Vagina (tissue), 2 donors: ENCODE data around the gene RCAN1. TPM values are rescaled to one million over a fixed set of nuclear protein-coding genes. Genes with fewer than 3 reads are reported as not detected.

Experiments used
- DNase-seq, 2 donors: peaks; one replicate each; pipeline ENCODE4 v3.0.0-alpha.2; 2017; ENCODE audit errors: extremely low spot score in 2 of 2
- H3K27ac ChIP-seq: fragments of 200-600 bp; sonication (generic); one replicate; pipeline ENCODE4 v1.5.1; 2019
- H3K27me3 ChIP-seq: fragments of 200-600 bp; sonication (generic); one replicate; pipeline ENCODE4 v1.5.1; 2019
- H3K36me3 ChIP-seq, 2 donors: fragments of 200-600 bp; sonication (generic); one replicate each; pipeline ENCODE4 v1.5.1; 2017 to 2019
- H3K4me1 ChIP-seq: fragments of 200-600 bp; sonication (generic); one replicate; pipeline ENCODE4 v1.5.1; 2019
- H3K4me3 ChIP-seq, 2 donors: fragments of 200-600 bp; sonication (generic); 1 replicate in 1 of 2; 2 replicates in 1 of 2; pipeline ENCODE4 v1.5.1; 2016 to 2019
- H3K9me3 ChIP-seq: fragments of 200-600 bp; sonication (generic); one replicate; pipeline ENCODE4 v1.5.1; 2019
- POLR2A ChIP-seq, 2 donors: fragments of 450-650 bp; IDR thresholded peaks; one replicate each; pipeline ENCODE4 v1.6.1; 2017; ENCODE audit warnings: antibody characterized with exemption in 2 of 2, mild to moderate bottlenecking in 2 of 2, moderate library complexity in 2 of 2
- POLR2AphosphoS5 ChIP-seq, 2 donors: sonication (generic); formaldehyde crosslinking; IDR thresholded peaks; one replicate each; pipeline ENCODE4 v1.9.0; 2017; ENCODE audit warnings: antibody characterized with exemption in 2 of 2, mild to moderate bottlenecking in 2 of 2, low read depth in 1 of 2; ENCODE audit not compliant: insufficient read depth in 1 of 2
- intact Hi-C: fragments of 100-400 bp; cut with DNase I; formaldehyde crosslinking; loops from one replicate; pipeline ENCODE4 v1.15.1; 2023
- total RNA-seq: library from RNA; depleted of rRNA; stranded (reverse); fragments of >200 nt; gene quantifications from one replicate; pipeline ENCODE4 v1.2.3, GENCODE V29; 2016
- TF ChIP-seq, protein P1 (sequence below), 3 experiments: fragments of 450-650 bp in 2 of 3; fragments of 200-600 bp in 1 of 3; sonication (generic) in 1 of 3; IDR thresholded peaks; one replicate each; pipeline ENCODE4 v1.5.1; 2017 to 2019; ENCODE audit warnings: antibody characterized with exemption in 3 of 3, mild to moderate bottlenecking in 2 of 3, moderate library complexity in 2 of 3

RCAN1 gene
- total RNA-seq, 1 donor from 2014 or later, result 29.2 TPM

- intact Hi-C loops, result no loop called here
- DNase-seq, result no peak
- H3K9me3 ChIP-seq, result no peaks in the 10 kb centered on the region
- H3K36me3 ChIP-seq, result no peaks in the 10 kb centered on the region
- H3K4me3 ChIP-seq, result no peak overlapping the region
- H3K4me1 ChIP-seq, result peaks cover 27% of the 10 kb centered on the region
- TF ChIP-seq POLR2AphosphoS5 (IDR thresholded peaks at IDR 0.05; ENCODE audit: insufficient read depth in 1 of 2, low read depth in 1 of 2), result no peak
- no peak for TF ChIP-seq POLR2A (IDR thresholded peaks at IDR 0.05)
- TF ChIP-seq, protein P1, sequence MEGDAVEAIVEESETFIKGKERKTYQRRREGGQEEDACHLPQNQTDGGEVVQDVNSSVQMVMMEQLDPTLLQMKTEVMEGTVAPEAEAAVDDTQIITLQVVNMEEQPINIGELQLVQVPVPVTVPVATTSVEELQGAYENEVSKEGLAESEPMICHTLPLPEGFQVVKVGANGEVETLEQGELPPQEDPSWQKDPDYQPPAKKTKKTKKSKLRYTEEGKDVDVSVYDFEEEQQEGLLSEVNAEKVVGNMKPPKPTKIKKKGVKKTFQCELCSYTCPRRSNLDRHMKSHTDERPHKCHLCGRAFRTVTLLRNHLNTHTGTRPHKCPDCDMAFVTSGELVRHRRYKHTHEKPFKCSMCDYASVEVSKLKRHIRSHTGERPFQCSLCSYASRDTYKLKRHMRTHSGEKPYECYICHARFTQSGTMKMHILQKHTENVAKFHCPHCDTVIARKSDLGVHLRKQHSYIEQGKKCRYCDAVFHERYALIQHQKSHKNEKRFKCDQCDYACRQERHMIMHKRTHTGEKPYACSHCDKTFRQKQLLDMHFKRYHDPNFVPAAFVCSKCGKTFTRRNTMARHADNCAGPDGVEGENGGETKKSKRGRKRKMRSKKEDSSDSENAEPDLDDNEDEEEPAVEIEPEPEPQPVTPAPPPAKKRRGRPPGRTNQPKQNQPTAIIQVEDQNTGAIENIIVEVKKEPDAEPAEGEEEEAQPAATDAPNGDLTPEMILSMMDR (IDR thresholded peaks at IDR 0.05), result no peak
- H3K27me3 ChIP-seq, result no peaks in the 10 kb centered on the region
- no peak overlapping the region for H3K27ac ChIP-seq
Measured at GRCh38 chr21:34548781-34549376, 66.0 kb downstream of the RCAN1 start.

- peaks cover 10% of the 10 kb centered on the region for H3K4me1 ChIP-seq
- no peaks in the 10 kb centered on the region for H3K27me3 ChIP-seq
- DNase-seq, result no peak
- no peak overlapping the region for H3K27ac ChIP-seq
- intact Hi-C loops, result no loop called here
- H3K9me3 ChIP-seq, result no peaks in the 10 kb centered on the region
- no peak overlapping the region for H3K4me3 ChIP-seq
- H3K36me3 ChIP-seq, result no peaks in the 10 kb centered on the region
- no peak for TF ChIP-seq POLR2A (IDR thresholded peaks at IDR 0.05)
- TF ChIP-seq POLR2AphosphoS5 (IDR thresholded peaks at IDR 0.05; ENCODE audit: insufficient read depth in 1 of 2, low read depth in 1 of 2), result peak in 1 of 2 donors; percentile 35
Measured at GRCh38 chr21:34546542-34546941, 68.4 kb downstream of the RCAN1 start.

DNA sequence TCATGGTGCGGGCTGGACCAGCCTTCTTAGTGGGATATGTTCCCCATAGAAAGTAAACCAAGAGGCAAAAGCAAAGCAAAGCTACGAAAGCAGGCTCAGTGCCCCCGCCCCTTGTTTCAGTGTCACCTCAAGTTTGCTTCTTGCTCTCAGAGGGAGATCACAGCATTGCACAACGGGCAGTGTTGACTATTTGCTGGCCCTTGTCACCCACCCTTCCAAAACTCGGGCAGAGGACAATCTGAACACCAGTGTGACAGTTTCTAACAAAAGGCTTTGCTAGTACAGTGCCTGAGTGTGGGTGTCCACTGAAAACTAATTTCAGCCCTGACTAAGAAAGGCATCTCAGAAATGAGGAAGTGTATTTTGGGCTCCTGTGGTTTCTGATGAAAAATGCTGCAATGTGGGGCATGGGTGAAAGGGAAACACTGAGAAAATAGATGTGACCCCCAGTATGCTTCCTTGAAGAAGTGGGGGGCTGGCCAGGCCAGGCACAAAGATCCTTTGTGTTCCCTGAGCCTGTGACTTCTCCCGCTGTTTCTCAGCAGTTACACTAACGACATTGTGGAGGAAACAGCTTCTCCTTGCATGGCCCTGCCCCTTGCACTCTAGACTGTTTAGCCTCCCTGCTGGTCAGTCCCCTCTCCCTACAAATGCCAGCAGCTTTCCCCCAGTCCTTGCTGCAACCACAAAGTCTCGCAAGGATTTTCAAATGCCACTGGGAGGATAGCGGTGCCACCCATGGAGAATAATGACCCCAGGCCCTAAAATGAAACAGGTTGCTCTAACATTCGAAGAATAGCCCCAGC is 69.6 kb downstream of the RCAN1 start:
- DNase-seq, result no peak
- no peak overlapping the region for H3K4me3 ChIP-seq
- H3K9me3 ChIP-seq, result no peaks in the 10 kb centered on the region
- H3K27me3 ChIP-seq, result no peaks in the 10 kb centered on the region
- H3K36me3 ChIP-seq, result no peaks in the 10 kb centered on the region
- peaks cover 10% of the 10 kb centered on the region for H3K4me1 ChIP-seq
- TF ChIP-seq POLR2AphosphoS5 (IDR thresholded peaks at IDR 0.05; ENCODE audit: insufficient read depth in 1 of 2, low read depth in 1 of 2), result no peak
- TF ChIP-seq, protein P1 (IDR thresholded peaks at IDR 0.05), result no peak
- intact Hi-C loops, result no loop called here
- H3K27ac ChIP-seq, result peak overlapping the region; percentile 46

DNA sequence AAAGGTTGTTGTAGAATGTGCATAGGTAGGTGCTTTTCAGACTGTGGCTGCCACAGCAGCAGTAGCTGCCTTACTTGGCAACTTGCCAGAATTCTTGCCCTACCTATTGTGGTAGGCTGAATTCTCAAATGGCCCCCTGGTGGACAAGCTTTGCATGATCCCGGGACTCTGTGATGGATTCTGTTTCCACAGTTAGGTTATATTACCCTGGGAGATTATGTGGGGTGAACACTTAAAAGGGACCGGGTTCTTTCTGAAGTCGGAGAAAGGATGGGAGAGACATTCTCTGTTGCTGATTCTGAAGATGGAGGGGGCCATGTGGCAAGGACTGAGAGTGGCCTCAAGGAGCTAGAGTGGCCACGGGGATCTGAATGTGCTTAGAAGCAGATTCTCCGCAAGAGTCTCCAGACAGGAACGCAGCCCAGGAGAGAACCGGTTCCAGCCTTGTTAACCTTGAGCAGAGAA is 70.8 kb downstream of the RCAN1 start:
- no peaks in the 10 kb centered on the region for H3K27me3 ChIP-seq
- no peaks in the 10 kb centered on the region for H3K9me3 ChIP-seq
- no peak for DNase-seq
- intact Hi-C loops, result no loop called here
- H3K27ac ChIP-seq, result no peak overlapping the region
- H3K4me1 ChIP-seq, result peaks cover 10% of the 10 kb centered on the region
- no peaks in the 10 kb centered on the region for H3K36me3 ChIP-seq
- TF ChIP-seq, protein P1 (IDR thresholded peaks at IDR 0.05), result peak; percentile 27 to 38 (median 33)
- TF ChIP-seq POLR2AphosphoS5 (IDR thresholded peaks at IDR 0.05; ENCODE audit: insufficient read depth in 1 of 2, low read depth in 1 of 2) (no peak), POLR2A (IDR thresholded peaks at IDR 0.05) (no peak)
- H3K4me3 ChIP-seq, result no peak overlapping the region

- peaks cover 10% of the 10 kb centered on the region for H3K4me1 ChIP-seq
- H3K4me3 ChIP-seq, result no peak overlapping the region
- no peaks in the 10 kb centered on the region for H3K9me3 ChIP-seq
- H3K27me3 ChIP-seq, result no peaks in the 10 kb centered on the region
- intact Hi-C loops, result no loop called here
- DNase-seq, result no peak
- TF ChIP-seq POLR2A (IDR thresholded peaks at IDR 0.05) (no peak), POLR2AphosphoS5 (IDR thresholded peaks at IDR 0.05; ENCODE audit: insufficient read depth in 1 of 2, low read depth in 1 of 2) (no peak)
- TF ChIP-seq, protein P1 (IDR thresholded peaks at IDR 0.05), result no peak
- H3K36me3 ChIP-seq, result no peaks in the 10 kb centered on the region
- no peak overlapping the region for H3K27ac ChIP-seq
Measured at GRCh38 chr21:34543017-34543416, 71.9 kb downstream of the RCAN1 start.
